Measurements from ENCODE around the gene CEACAM1.

Gene CEACAM1

GRCh38 chr19:42516771-42517170 is 11.5 kb downstream of the CEACAM1 start:
- TF ChIP-seq CTCF (conservative IDR thresholded peaks at IDR 0.05) = no peak
- no peak overlapping the region for H3K27ac ChIP-seq

GRCh38 chr19:42515241-42515832 is 12.9 kb downstream of the CEACAM1 start:
- no peak for TF ChIP-seq CTCF (conservative IDR thresholded peaks at IDR 0.05)
- H3K27ac ChIP-seq = no peak overlapping the region

- H3K27ac ChIP-seq = no peak overlapping the region
- TF ChIP-seq CTCF (conservative IDR thresholded peaks at IDR 0.05) = no peak
Observed at GRCh38 chr19:42514449-42514848, 13.8 kb downstream of the CEACAM1 start.

GRCh38 chr19:42512743-42513304 is 15.5 kb downstream of the CEACAM1 start:
- H3K27ac ChIP-seq = no peak overlapping the region
- TF ChIP-seq CTCF (conservative IDR thresholded peaks at IDR 0.05) = no peak

- no peak for TF ChIP-seq CTCF (conservative IDR thresholded peaks at IDR 0.05)
- no peak overlapping the region for H3K27ac ChIP-seq
Observed at GRCh38 chr19:42512130-42512636, 16.1 kb downstream of the CEACAM1 start.

- H3K27ac ChIP-seq = no peak overlapping the region
- no peak for TF ChIP-seq CTCF (conservative IDR thresholded peaks at IDR 0.05)
Observed at GRCh38 chr19:42511340-42511739, 16.9 kb downstream of the CEACAM1 start.

GRCh38 chr19:42508892-42509444 is 19.3 kb downstream of the CEACAM1 start:
- H3K27ac ChIP-seq = no peak overlapping the region
- no peak for TF ChIP-seq CTCF (conservative IDR thresholded peaks at IDR 0.05)

Data from VCaP (cell line).